PC-9 (cell line): ENCODE measurements around the gene TMEM134.

ENCODE experiments used
- EZH2 ChIP-seq: fragments of 200-600 bp; sonication (generic); IDR thresholded peaks from 2 replicates; pipeline ENCODE4 v1.8.0; 2017; ENCODE audit warnings: antibody characterized with exemption, low read depth
- TF ChIP-seq, protein P1 (sequence below): fragments of 200-600 bp; sonication (generic); conservative IDR thresholded peaks from 2 replicates; pipeline ENCODE4 v1.6.1; 2017; ENCODE audit warnings: mixed run types, antibody characterized with exemption, mild to moderate bottlenecking, moderate library complexity

DNA sequence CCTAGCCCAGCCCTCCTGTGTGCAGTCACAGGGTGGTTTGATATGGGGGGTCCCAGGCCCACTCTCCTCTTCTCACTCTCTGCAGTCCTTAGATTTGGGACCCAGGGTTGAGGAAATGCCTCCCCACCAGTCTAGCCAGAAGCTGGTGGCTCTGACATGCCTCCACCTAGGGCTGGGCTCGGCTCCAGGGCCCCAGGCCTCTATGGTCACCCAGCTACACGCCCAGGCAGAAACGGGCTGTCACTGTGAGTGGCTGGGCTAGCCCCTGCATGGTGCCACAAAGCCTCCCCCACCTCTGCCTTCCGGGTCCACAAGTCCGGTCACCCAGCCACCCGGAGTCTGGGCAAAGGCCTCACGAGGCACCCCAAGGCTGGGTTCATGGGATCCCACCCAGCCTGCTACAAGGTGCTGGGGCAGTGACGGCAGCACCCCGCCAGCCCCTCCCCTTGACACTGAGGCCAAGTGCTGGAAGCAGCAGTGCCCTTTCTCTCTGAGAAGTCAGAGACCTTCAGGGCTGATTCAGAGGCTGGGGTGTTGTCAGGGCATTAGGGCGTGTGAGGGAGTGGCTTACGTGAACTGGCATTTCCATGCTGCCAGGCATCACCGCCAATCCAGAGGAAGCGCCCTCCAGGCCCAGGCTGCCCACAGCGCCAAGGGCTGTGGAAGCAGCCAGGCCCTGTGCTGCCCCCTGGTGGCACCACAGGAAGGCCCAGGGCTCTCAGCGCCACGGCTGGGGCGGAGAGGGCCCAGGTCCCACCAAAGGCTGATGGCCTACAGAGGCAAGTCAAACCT, 36.8 kb upstream of the TMEM134 start:
- TF ChIP-seq, protein P1, sequence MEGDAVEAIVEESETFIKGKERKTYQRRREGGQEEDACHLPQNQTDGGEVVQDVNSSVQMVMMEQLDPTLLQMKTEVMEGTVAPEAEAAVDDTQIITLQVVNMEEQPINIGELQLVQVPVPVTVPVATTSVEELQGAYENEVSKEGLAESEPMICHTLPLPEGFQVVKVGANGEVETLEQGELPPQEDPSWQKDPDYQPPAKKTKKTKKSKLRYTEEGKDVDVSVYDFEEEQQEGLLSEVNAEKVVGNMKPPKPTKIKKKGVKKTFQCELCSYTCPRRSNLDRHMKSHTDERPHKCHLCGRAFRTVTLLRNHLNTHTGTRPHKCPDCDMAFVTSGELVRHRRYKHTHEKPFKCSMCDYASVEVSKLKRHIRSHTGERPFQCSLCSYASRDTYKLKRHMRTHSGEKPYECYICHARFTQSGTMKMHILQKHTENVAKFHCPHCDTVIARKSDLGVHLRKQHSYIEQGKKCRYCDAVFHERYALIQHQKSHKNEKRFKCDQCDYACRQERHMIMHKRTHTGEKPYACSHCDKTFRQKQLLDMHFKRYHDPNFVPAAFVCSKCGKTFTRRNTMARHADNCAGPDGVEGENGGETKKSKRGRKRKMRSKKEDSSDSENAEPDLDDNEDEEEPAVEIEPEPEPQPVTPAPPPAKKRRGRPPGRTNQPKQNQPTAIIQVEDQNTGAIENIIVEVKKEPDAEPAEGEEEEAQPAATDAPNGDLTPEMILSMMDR, result peak; percentile 98
- TF ChIP-seq EZH2, result no peak
